ENCODE data around the gene TRPM2. TPM values are rescaled to one million over a fixed set of nuclear protein-coding genes. Genes with fewer than 3 reads are reported as not detected.

The TRPM2 gene
- total RNA-seq, 1 experiment from 2014 or later = not detected

GRCh38 chr21:44477712-44478111, 124.3 kb downstream of the TRPM2 start:
- no peak overlapping the region for H3K4me2 ChIP-seq
- intact Hi-C loops (cut with micrococcal nuclease; ENCODE audit: unreplicated experiment) = no loop called here
- POLR2A ChIA-PET (ENCODE audit: unreplicated experiment) = no interaction called here

GRCh38 chr21:44478124-44478800, 124.8 kb downstream of the TRPM2 start:
- Histone ChIP-seq H3K79me2 (ENCODE audit: low read depth) (no peaks in the 10 kb centered on the region), H3K36me3 (ENCODE audit: low read depth) (no peaks in the 10 kb centered on the region), H3K27ac (no peak overlapping the region), H2AFZ (no peak overlapping the region), H3K4me2 (no peak overlapping the region), H3K4me1 (replicated peaks; ENCODE audit: insufficient read depth) (no peaks in the 10 kb centered on the region), H3F3A (ENCODE audit: insufficient read depth, low read depth) (no peaks in the 10 kb centered on the region), H3K9me3 (ENCODE audit: insufficient read depth, low read depth) (no peaks in the 10 kb centered on the region; the same call in 1 of the 2 replicates), H3K9me2 (ENCODE audit: insufficient read depth) (no peaks in the 10 kb centered on the region), H3K27me3 (ENCODE audit: insufficient read depth, low read depth) (peaks cover 7% of the 10 kb centered on the region), H3K4me3 (no peak overlapping the region), H4K20me1 (ENCODE audit: insufficient read depth) (no peaks in the 10 kb centered on the region)
- no peak for DNase-seq
- BruUV-seq (replicated peaks) = no TSS peak
- CTCF ChIA-PET = no interaction called here
- intact Hi-C loops (cut with micrococcal nuclease; ENCODE audit: unreplicated experiment) = no loop called here
- TF ChIP-seq CTCF (conservative IDR thresholded peaks at IDR 0.05) (no peak), EZH2 (IDR thresholded peaks at IDR 0.05; ENCODE audit: low read depth) (no peak)
- POLR2A ChIA-PET (ENCODE audit: unreplicated experiment) = no interaction called here

More at GRCh38 chr21:44477712-44478111, 124.3 kb downstream of the TRPM2 start:
- no peaks in the 10 kb centered on the region for H4K20me1 ChIP-seq (ENCODE audit: insufficient read depth)
- H3K4me3 ChIP-seq = no peak overlapping the region
- H3K9me3 ChIP-seq (ENCODE audit: insufficient read depth, low read depth) = no peaks in the 10 kb centered on the region; the same call in 1 of the 2 replicates
- TF ChIP-seq EZH2 (IDR thresholded peaks at IDR 0.05; ENCODE audit: low read depth) = no peak
- no peak for TF ChIP-seq CTCF (conservative IDR thresholded peaks at IDR 0.05)
- no peak overlapping the region for H3K27ac ChIP-seq
- H3K79me2 ChIP-seq (ENCODE audit: low read depth) = no peaks in the 10 kb centered on the region
- H3K4me1 ChIP-seq (replicated peaks; ENCODE audit: insufficient read depth) = no peaks in the 10 kb centered on the region
- no peak for DNase-seq
- H3K9me2 ChIP-seq (ENCODE audit: insufficient read depth) = no peaks in the 10 kb centered on the region
- H2AFZ ChIP-seq = no peak overlapping the region
- H3K36me3 ChIP-seq (ENCODE audit: low read depth) = no peaks in the 10 kb centered on the region
- no peaks in the 10 kb centered on the region for H3F3A ChIP-seq (ENCODE audit: insufficient read depth, low read depth)
- peaks cover 7% of the 10 kb centered on the region for H3K27me3 ChIP-seq (ENCODE audit: insufficient read depth, low read depth)
- CTCF ChIA-PET = no interaction called here
- BruUV-seq (replicated peaks) = no TSS peak

GRCh38 chr21:44478801-44479167, 125.4 kb downstream of the TRPM2 start:
- Histone ChIP-seq H3F3A (ENCODE audit: insufficient read depth, low read depth) (no peaks in the 10 kb centered on the region), H2AFZ (no peak overlapping the region), H3K27ac (no peak overlapping the region), H3K9me3 (ENCODE audit: insufficient read depth, low read depth) (no peaks in the 10 kb centered on the region; the same call in 1 of the 2 replicates), H3K4me2 (no peak overlapping the region), H3K36me3 (ENCODE audit: low read depth) (no peaks in the 10 kb centered on the region), H3K27me3 (ENCODE audit: insufficient read depth, low read depth) (peaks cover 12% of the 10 kb centered on the region), H3K4me1 (replicated peaks; ENCODE audit: insufficient read depth) (no peaks in the 10 kb centered on the region), H4K20me1 (ENCODE audit: insufficient read depth) (no peaks in the 10 kb centered on the region), H3K79me2 (ENCODE audit: low read depth) (no peaks in the 10 kb centered on the region), H3K9me2 (ENCODE audit: insufficient read depth) (no peaks in the 10 kb centered on the region), H3K4me3 (no peak overlapping the region)
- CTCF ChIA-PET = no interaction called here
- intact Hi-C loops (cut with micrococcal nuclease; ENCODE audit: unreplicated experiment) = no loop called here
- TF ChIP-seq CTCF (conservative IDR thresholded peaks at IDR 0.05) = no peak
- TF ChIP-seq EZH2 (IDR thresholded peaks at IDR 0.05; ENCODE audit: low read depth) = no peak
- no peak for DNase-seq
- POLR2A ChIA-PET (ENCODE audit: unreplicated experiment) = no interaction called here
- no TSS peak for BruUV-seq (replicated peaks)
